Lung (tissue), 12 donors: Measurements from ENCODE around the gene ZMPSTE24. TPM values are rescaled to one million over a fixed set of nuclear protein-coding genes. Genes with fewer than 3 reads are reported as not detected.

ENCODE experiments used
- ATAC-seq: fragments of 200-7000 bp; cut with Tn5 transposase; one replicate; pipeline ENCODE4 v1.9.1; 2020; ENCODE audit warnings: moderate number of reproducible peaks; ENCODE audit not compliant: insufficient read depth, low FRiP score
- DNase-seq, 3 donors: peaks; one replicate each; pipeline ENCODE4 v3.0.0-alpha.2; 2013 to 2017
- H3K27ac ChIP-seq, 2 donors: one replicate each; pipeline ENCODE4 v1.5.1; 2013; ENCODE audit warnings: mild to moderate bottlenecking in 2 of 2, moderate library complexity in 2 of 2, control low read depth in 1 of 2, inconsistent platforms in 1 of 2, low read depth in 1 of 2, low read length in 1 of 2
- H3K27me3 ChIP-seq, 3 donors: one replicate each; pipeline ENCODE4 v1.5.1; 2013; ENCODE audit warnings: low read length in 2 of 3; ENCODE audit not compliant: control insufficient read depth in 3 of 3, insufficient read depth in 3 of 3
- H3K36me3 ChIP-seq, 4 donors: one replicate each; pipeline ENCODE4 v1.5.1; 2013; ENCODE audit warnings: low read length in 4 of 4, mild to moderate bottlenecking in 1 of 4, moderate library complexity in 1 of 4; ENCODE audit not compliant: control insufficient read depth in 4 of 4, insufficient read depth in 4 of 4
- H3K4me1 ChIP-seq, 5 donors: one replicate each; pipeline ENCODE4 v1.5.1; 2013; ENCODE audit warnings: low read length in 5 of 5, mild to moderate bottlenecking in 2 of 5, moderate library complexity in 1 of 5; ENCODE audit not compliant: control insufficient read depth in 5 of 5, insufficient read depth in 5 of 5
- H3K4me3 ChIP-seq: one replicate; pipeline ENCODE4 v1.5.1; 2013; ENCODE audit warnings: mild to moderate bottlenecking, control low read depth, moderate library complexity
- H3K9ac ChIP-seq, 2 donors: one replicate each; pipeline ENCODE4 v1.5.1; 2013; ENCODE audit warnings: low read length in 2 of 2, control low read depth in 1 of 2; ENCODE audit not compliant: insufficient read depth in 1 of 2
- H3K9me3 ChIP-seq, 4 donors: one replicate each; pipeline ENCODE4 v1.5.1; 2013; ENCODE audit warnings: low read length in 3 of 4, mild to moderate bottlenecking in 1 of 4, moderate library complexity in 1 of 4; ENCODE audit not compliant: control insufficient read depth in 4 of 4, insufficient read depth in 3 of 4
- CTCF ChIP-seq: IDR thresholded peaks from 2 replicates; pipeline ENCODE4 v1.5.1; 2012; ENCODE audit warnings: mild to moderate bottlenecking; ENCODE audit errors: control extremely low read depth, extremely low read depth
- WGBS, 2 donors: extraction: QIAGEN DNeasy Blood & Tissue Kit; methylation state at CpG; one replicate each; pipeline ENCODE4 v1.1.7; 2013; 5-methylcytosine and 5-hydroxymethylcytosine counted together
- polyA plus RNA-seq, 2 donors: library from polyadenylated mRNA; stranded (reverse); fragments of 200-250 nt; gene quantifications; one replicate each; pipeline ENCODE4 v1.2.1, GENCODE V29; 2013
- total RNA-seq, 2 donors: library from RNA; depleted of rRNA in 1 of 2; stranded (reverse); fragments of >200 nt in 1 of 2; gene quantifications; one replicate each; pipeline ENCODE4 v1.2.1, GENCODE V29; 2014 to 2021
- donor health status: control.
- donor health status: control.
- donor health status: Bipolar disorder and iron deficiency.
- donor health status: healthy.
- donor health status: DM: yes; HTN: yes; CAD: no.

The ZMPSTE24 gene
- total and polyA plus RNA-seq, 4 donors = 17.2 to 41.8 (median 35.3) TPM

GRCh38 chr1:40301066-40301465 lies 43.0 kb downstream of the ZMPSTE24 start:
- Histone ChIP-seq H3K9me3 (peaks cover 0 to 4% (median 0%) of the 10 kb centered on the region in 4 donors), H3K4me3 (no peak overlapping the region), H3K27me3 (no peaks in the 10 kb centered on the region), H3K9ac (no peak overlapping the region), H3K4me1 (no peaks in the 10 kb centered on the region), H3K27ac (no peak overlapping the region), H3K36me3 (peaks cover 0 to 3% (median 0%) of the 10 kb centered on the region in 4 donors)
- no peak for DNase-seq
- no peak for TF ChIP-seq CTCF
- ATAC-seq = no peak
- WGBS, 2 donors = 92 to 97% methylated on average over 10 of the region's 10 CpGs

- DNase-seq (no peak), ATAC-seq (no peak)
- no peaks in the 10 kb centered on the region for H3K27me3 ChIP-seq
- H3K27ac ChIP-seq = no peak overlapping the region
- 88 to 94% methylated on average over 12 of the region's 12 CpGs for WGBS, 2 donors
- peaks cover 0 to 3% (median 0%) of the 10 kb centered on the region in 4 donors for H3K36me3 ChIP-seq
- peaks cover 0 to 4% (median 0%) of the 10 kb centered on the region in 4 donors for H3K9me3 ChIP-seq
- TF ChIP-seq CTCF = no peak
- no peaks in the 10 kb centered on the region for H3K4me1 ChIP-seq
- H3K4me3 ChIP-seq = no peak overlapping the region
- no peak overlapping the region for H3K9ac ChIP-seq
Measured at GRCh38 chr1:40301541-40302299, 43.7 kb downstream of the ZMPSTE24 start.

GRCh38 chr1:40302475-40302874 lies 44.4 kb downstream of the ZMPSTE24 start:
- Histone ChIP-seq H3K4me3 (no peak overlapping the region), H3K9me3 (peaks cover 0 to 4% (median 0%) of the 10 kb centered on the region in 4 donors), H3K27me3 (no peaks in the 10 kb centered on the region), H3K4me1 (peaks cover 0 to under 1% (median 0%) of the 10 kb centered on the region in 5 donors), H3K9ac (no peak overlapping the region), H3K36me3 (peaks cover 0 to 3% (median 0%) of the 10 kb centered on the region in 4 donors), H3K27ac (no peak overlapping the region)
- ATAC-seq (no peak), DNase-seq (no peak)
- 90 to 95% methylated on average over 12 to 13 of the region's 13 CpGs for WGBS, 2 donors
- TF ChIP-seq CTCF = no peak
